NT2/D1 (cell line): Measurements from ENCODE around the gene GCNA.

Experiments used
- SUZ12 ChIP-seq: IDR thresholded peaks from 2 replicates; pipeline ENCODE4 v1.6.1; 2011; ENCODE audit not compliant: insufficient read length, insufficient read depth; ENCODE audit errors: extremely low read depth
- YY1 ChIP-seq: IDR thresholded peaks from 2 replicates; pipeline ENCODE4 v1.6.1; 2011; ENCODE audit not compliant: insufficient read length, insufficient read depth

- TF ChIP-seq SUZ12 (no peak), YY1 (no peak)
Measured at GRCh38 chrX:71532078-71532752, 46.0 kb upstream of the GCNA start.
